ENCODE results near the gene HEXIM1.

- no peak for TF ChIP-seq CTCF (IDR thresholded peaks at IDR 0.05)
- TF ChIP-seq EZH2 (IDR thresholded peaks at IDR 0.05), result no peak
- TF ChIP-seq EZH2phosphoT487 (IDR thresholded peaks at IDR 0.05), result no peak
Observed at GRCh38 chr17:45118691-45119090, 29.6 kb upstream of the HEXIM1 start.
